Astrocyte (in vitro differentiated cells and primary cell): ENCODE results near the gene PYY. TPM values are rescaled to one million over a fixed set of nuclear protein-coding genes. Genes with fewer than 3 reads are reported as not detected.

Experiments used
- DNase-seq: peaks from one replicate; pipeline ENCODE4 v3.0.0-alpha.2; 2010; ENCODE audit warnings: low read depth
- FAIRE-seq: peaks from 2 replicates; lab custom pipeline; 2011; peaks lifted over from hg19 to GRCh38; lab: Jason Lieb, UNC
- H2AFZ ChIP-seq: 2 replicates; pipeline ENCODE4 v1.6.0; 2012; ENCODE audit warnings: low read depth, low read length, inconsistent platforms
- H3K27ac ChIP-seq: 2 replicates; pipeline ENCODE4 v1.5.1; 2011; ENCODE audit warnings: low read depth, low read length, inconsistent platforms
- H3K27me3 ChIP-seq: 2 replicates; pipeline ENCODE4 v1.6.0; 2011; ENCODE audit warnings: low read length, inconsistent platforms; ENCODE audit not compliant: insufficient read depth
- H3K36me3 ChIP-seq: 2 replicates; pipeline ENCODE4 v1.5.1; 2011; ENCODE audit warnings: low read length, inconsistent platforms; ENCODE audit not compliant: insufficient read depth
- H3K4me1 ChIP-seq: 2 replicates; pipeline ENCODE4 v1.5.1; 2011; ENCODE audit warnings: low read length, inconsistent platforms; ENCODE audit not compliant: insufficient read depth
- H3K4me2 ChIP-seq: 2 replicates; pipeline ENCODE4 v1.6.0; 2012; ENCODE audit warnings: low read length, inconsistent platforms
- H3K4me3 ChIP-seq: 2 replicates; pipeline ENCODE4 v1.5.1; 2011; ENCODE audit warnings: low read depth, mild to moderate bottlenecking, low read length, inconsistent platforms; ENCODE audit not compliant: insufficient read depth
- H3K79me2 ChIP-seq: 2 replicates; pipeline ENCODE4 v1.6.0; 2012; ENCODE audit warnings: mild to moderate bottlenecking, low read length, inconsistent platforms; ENCODE audit not compliant: insufficient read depth
- H3K9ac ChIP-seq: 2 replicates; pipeline ENCODE4 v1.6.0; 2012; ENCODE audit warnings: mild to moderate bottlenecking, low read length, inconsistent platforms
- H3K9me3 ChIP-seq: 2 replicates; pipeline ENCODE4 v1.5.1; 2012; ENCODE audit warnings: low read depth, mild to moderate bottlenecking, low read length, inconsistent platforms; ENCODE audit not compliant: insufficient read depth
- H4K20me1 ChIP-seq: 2 replicates; pipeline ENCODE4 v1.6.0; 2012; ENCODE audit warnings: low read length, inconsistent platforms; ENCODE audit not compliant: insufficient read depth
- H3K27ac Mint-ChIP-seq: one replicate; pipeline ENCODE4 v1.8.0; 2021; ENCODE audit warnings: mild to moderate bottlenecking, mixed read lengths; ENCODE audit not compliant: unreplicated experiment
- H3K27me3 Mint-ChIP-seq: one replicate; pipeline ENCODE4 v1.8.0; 2021; ENCODE audit warnings: low read depth, mixed read lengths; ENCODE audit not compliant: unreplicated experiment
- H3K36me3 Mint-ChIP-seq: one replicate; pipeline ENCODE4 v1.8.0; 2021; ENCODE audit warnings: low read depth, mixed read lengths; ENCODE audit not compliant: unreplicated experiment
- H3K4me1 Mint-ChIP-seq: one replicate; pipeline ENCODE4 v1.8.0; 2021; ENCODE audit warnings: low read depth, mixed read lengths; ENCODE audit not compliant: unreplicated experiment
- H3K4me3 Mint-ChIP-seq: one replicate; pipeline ENCODE4 v1.8.0; 2021; ENCODE audit warnings: mild to moderate bottlenecking, moderate library complexity, mixed read lengths; ENCODE audit not compliant: unreplicated experiment
- H3K9me3 Mint-ChIP-seq: one replicate; pipeline ENCODE4 v1.8.0; 2021; ENCODE audit warnings: mild to moderate bottlenecking, mixed read lengths; ENCODE audit not compliant: unreplicated experiment
- EZH2 ChIP-seq: IDR thresholded peaks from 2 replicates; pipeline ENCODE4 v1.6.1; 2012; ENCODE audit warnings: mild to moderate bottlenecking, low read length, inconsistent platforms; ENCODE audit not compliant: insufficient read depth
- total RNA-seq: library from RNA; stranded (reverse); gene quantifications from 2 replicates; pipeline ENCODE4 v1.2.1, GENCODE V29; 2021
- TF ChIP-seq, protein P1 (sequence below): IDR thresholded peaks from 2 replicates; pipeline ENCODE4 v1.5.1; 2011; ENCODE audit warnings: low read depth, mild to moderate bottlenecking, inconsistent platforms, low read length, moderate library complexity; ENCODE audit not compliant: insufficient read depth

PYY gene
- total RNA-seq, 1 donor from 2014 or later = not detected

DNA sequence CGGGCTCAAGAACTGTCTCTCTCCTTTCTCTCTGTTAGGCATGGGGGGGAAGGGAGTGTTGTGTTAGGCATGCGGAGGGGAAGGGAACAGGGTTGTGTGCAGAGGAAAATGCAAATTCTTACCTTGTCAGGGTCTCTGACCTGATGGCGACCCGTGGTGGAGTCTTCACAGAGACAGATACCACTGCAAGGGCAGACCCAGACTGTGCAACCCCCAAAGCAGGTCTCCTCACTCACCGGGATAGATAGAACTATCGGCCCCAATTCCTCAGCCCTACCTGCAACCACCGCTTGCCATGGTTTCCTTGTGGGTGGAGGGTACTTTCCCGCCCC, 36.8 kb downstream of the PYY start:
- Histone ChIP-seq H3K4me1 (no peaks in the 10 kb centered on the region), H2AFZ (peak overlapping the region; percentile 75), H3K9ac (no peak overlapping the region), H4K20me1 (no peaks in the 10 kb centered on the region), H3K79me2 (no peaks in the 10 kb centered on the region), H3K36me3 (no peaks in the 10 kb centered on the region), H3K4me3 (no peak overlapping the region), H3K9me3 (no peaks in the 10 kb centered on the region), H3K27ac (no peak overlapping the region), H3K27me3 (peaks cover 22% of the 10 kb centered on the region), H3K4me2 (peak overlapping the region; percentile 55)
- Mint-ChIP-seq H3K27me3 (peaks cover 46% of the 10 kb centered on the region), H3K27ac (no peak overlapping the region), H3K4me1 (no peaks in the 10 kb centered on the region), H3K4me3 (no peak overlapping the region), H3K9me3 (peaks cover 2% of the 10 kb centered on the region), H3K36me3 (no peaks in the 10 kb centered on the region)
- DNase-seq (no peak), FAIRE-seq (no peak)
- no peak for TF ChIP-seq EZH2
- TF ChIP-seq, protein P1, sequence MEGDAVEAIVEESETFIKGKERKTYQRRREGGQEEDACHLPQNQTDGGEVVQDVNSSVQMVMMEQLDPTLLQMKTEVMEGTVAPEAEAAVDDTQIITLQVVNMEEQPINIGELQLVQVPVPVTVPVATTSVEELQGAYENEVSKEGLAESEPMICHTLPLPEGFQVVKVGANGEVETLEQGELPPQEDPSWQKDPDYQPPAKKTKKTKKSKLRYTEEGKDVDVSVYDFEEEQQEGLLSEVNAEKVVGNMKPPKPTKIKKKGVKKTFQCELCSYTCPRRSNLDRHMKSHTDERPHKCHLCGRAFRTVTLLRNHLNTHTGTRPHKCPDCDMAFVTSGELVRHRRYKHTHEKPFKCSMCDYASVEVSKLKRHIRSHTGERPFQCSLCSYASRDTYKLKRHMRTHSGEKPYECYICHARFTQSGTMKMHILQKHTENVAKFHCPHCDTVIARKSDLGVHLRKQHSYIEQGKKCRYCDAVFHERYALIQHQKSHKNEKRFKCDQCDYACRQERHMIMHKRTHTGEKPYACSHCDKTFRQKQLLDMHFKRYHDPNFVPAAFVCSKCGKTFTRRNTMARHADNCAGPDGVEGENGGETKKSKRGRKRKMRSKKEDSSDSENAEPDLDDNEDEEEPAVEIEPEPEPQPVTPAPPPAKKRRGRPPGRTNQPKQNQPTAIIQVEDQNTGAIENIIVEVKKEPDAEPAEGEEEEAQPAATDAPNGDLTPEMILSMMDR = no peak

DNA sequence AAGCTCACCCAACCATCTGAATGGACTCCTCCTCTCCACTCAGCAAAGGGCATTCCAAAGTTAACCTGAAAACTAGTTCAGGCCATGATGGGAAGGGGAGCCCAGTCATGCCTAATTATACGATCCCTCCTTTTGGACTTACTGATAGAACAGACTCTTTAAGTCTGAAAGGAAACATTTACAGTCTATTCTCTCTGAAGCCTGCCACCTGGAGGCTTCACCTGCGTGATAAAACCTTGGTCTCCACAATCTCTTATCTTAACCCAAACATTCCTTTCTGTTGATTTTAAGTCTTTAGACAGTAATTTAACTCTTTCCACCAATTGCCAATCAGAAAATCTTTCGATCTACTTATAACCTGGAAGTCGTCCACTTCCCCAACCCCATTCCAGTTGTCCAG, 37.4 kb downstream of the PYY start:
- H3K36me3 Mint-ChIP-seq = no peaks in the 10 kb centered on the region
- H4K20me1 ChIP-seq = no peaks in the 10 kb centered on the region
- no peaks in the 10 kb centered on the region for H3K36me3 ChIP-seq
- H3K79me2 ChIP-seq = no peaks in the 10 kb centered on the region
- no peak overlapping the region for H3K4me3 ChIP-seq
- H3K27me3 ChIP-seq = peaks cover 25% of the 10 kb centered on the region
- no peak overlapping the region for H3K27ac ChIP-seq
- no peaks in the 10 kb centered on the region for H3K4me1 ChIP-seq
- FAIRE-seq (no peak), DNase-seq (no peak)
- no peak overlapping the region for H3K4me3 Mint-ChIP-seq
- peaks cover 2% of the 10 kb centered on the region for H3K9me3 Mint-ChIP-seq
- H3K27ac Mint-ChIP-seq = no peak overlapping the region
- H3K4me2 ChIP-seq = no peak overlapping the region
- H2AFZ ChIP-seq = no peak overlapping the region
- H3K9ac ChIP-seq = no peak overlapping the region
- TF ChIP-seq EZH2 = no peak
- TF ChIP-seq, protein P1 = no peak
- no peaks in the 10 kb centered on the region for H3K9me3 ChIP-seq
- H3K4me1 Mint-ChIP-seq = no peaks in the 10 kb centered on the region
- peaks cover 46% of the 10 kb centered on the region for H3K27me3 Mint-ChIP-seq

DNA sequence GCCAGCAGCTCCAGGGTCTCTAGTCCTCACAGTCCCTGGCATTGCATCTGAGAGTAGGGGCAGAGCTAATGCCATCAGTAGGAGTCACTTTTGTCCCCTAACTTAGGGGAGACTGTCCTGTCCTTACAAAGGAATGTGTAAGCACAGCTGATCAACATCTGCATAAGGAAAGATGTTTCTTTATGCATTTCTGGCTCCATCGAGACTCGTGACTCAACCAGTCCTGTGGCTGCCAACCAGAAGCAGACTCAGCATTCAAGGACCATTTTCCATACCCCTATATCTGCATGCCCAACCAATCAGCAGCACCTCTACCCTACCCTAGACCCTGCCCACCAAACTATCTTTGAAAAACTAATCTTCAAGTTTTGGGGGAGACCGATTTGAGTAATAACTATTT, 38.2 kb downstream of the PYY start:
- DNase-seq (no peak), FAIRE-seq (no peak)
- H3K4me1 ChIP-seq = no peaks in the 10 kb centered on the region
- no peak overlapping the region for H3K9ac ChIP-seq
- H2AFZ ChIP-seq = no peak overlapping the region
- Mint-ChIP-seq H3K4me1 (no peaks in the 10 kb centered on the region), H3K27ac (no peak overlapping the region), H3K27me3 (peaks cover 43% of the 10 kb centered on the region), H3K36me3 (no peaks in the 10 kb centered on the region), H3K9me3 (peaks cover 2% of the 10 kb centered on the region), H3K4me3 (no peak overlapping the region)
- no peaks in the 10 kb centered on the region for H3K36me3 ChIP-seq
- H3K9me3 ChIP-seq = no peaks in the 10 kb centered on the region
- no peak overlapping the region for H3K4me2 ChIP-seq
- peaks cover 28% of the 10 kb centered on the region for H3K27me3 ChIP-seq
- no peaks in the 10 kb centered on the region for H3K79me2 ChIP-seq
- no peak overlapping the region for H3K4me3 ChIP-seq
- H3K27ac ChIP-seq = no peak overlapping the region
- no peaks in the 10 kb centered on the region for H4K20me1 ChIP-seq
- TF ChIP-seq, protein P1 = no peak
- no peak for TF ChIP-seq EZH2
